Glomerular endothelial cell (primary cell): ENCODE results near the gene RXFP2. TPM values are rescaled to one million over a fixed set of nuclear protein-coding genes. Genes with fewer than 3 reads are reported as not detected.

Experiments used
- DNase-seq: peaks from one replicate; pipeline ENCODE4 v3.0.0-alpha.2; 2011; ENCODE audit warnings: low read depth, low spot score; ENCODE audit errors: extremely low read depth
- total RNA-seq: library from RNA; depleted of rRNA; stranded (reverse); fragments of >200 nt; gene quantifications from 2 replicates; pipeline ENCODE4 v1.2.3, GENCODE V29; 2015

Gene RXFP2
- total RNA-seq, 1 donor from 2014 or later = not detected

GRCh38 chr13:31818236-31818635, 78.9 kb downstream of the RXFP2 start:
- no peak for DNase-seq

- no peak for DNase-seq
Observed at GRCh38 chr13:31824705-31825517, 85.6 kb downstream of the RXFP2 start.

- no peak for DNase-seq
Observed at GRCh38 chr13:31826521-31826920, 87.2 kb downstream of the RXFP2 start.

- DNase-seq = no peak
Observed at GRCh38 chr13:31827707-31828106, 88.4 kb downstream of the RXFP2 start.

- DNase-seq = no peak
Observed at GRCh38 chr13:31835932-31836331, 96.6 kb downstream of the RXFP2 start.

- no peak for DNase-seq
Observed at GRCh38 chr13:31843044-31843443, 103.7 kb downstream of the RXFP2 start.

GRCh38 chr13:31846182-31846938, 107.0 kb downstream of the RXFP2 start:
- DNase-seq = no peak

GRCh38 chr13:31846961-31847752, 107.8 kb downstream of the RXFP2 start:
- no peak for DNase-seq

GRCh38 chr13:31848621-31849020, 109.3 kb downstream of the RXFP2 start:
- no peak for DNase-seq

GRCh38 chr13:31849206-31849605, 109.9 kb downstream of the RXFP2 start:
- no peak for DNase-seq

- DNase-seq = no peak
Observed at GRCh38 chr13:31850041-31850555, 110.8 kb downstream of the RXFP2 start.

- DNase-seq = no peak
Observed at GRCh38 chr13:31851216-31851615, 111.9 kb downstream of the RXFP2 start.
